WTC11 (cell line): ENCODE results near the gene PRSS38.

Source experiments
- ATF3 ChIP-seq: sonication (generic); formaldehyde crosslinking; conservative IDR thresholded peaks from 2 replicates; pipeline ENCODE4 v1.8.1; 2022; ENCODE audit warnings: mild to moderate bottlenecking, missing genetic modification reagents
- CTCF ChIP-seq: fragments of 200-600 bp; IDR thresholded peaks from 2 replicates; pipeline ENCODE4 v1.8.0; 2022; ENCODE audit warnings: antibody characterized with exemption
- USF2 ChIP-seq: sonication (generic); formaldehyde crosslinking; IDR thresholded peaks from 2 replicates; pipeline ENCODE4 v1.8.1; 2023; ENCODE audit warnings: mild to moderate bottlenecking, missing genetic modification reagents, moderate library complexity

GRCh38 chr1:227779021-227779441 is 36.4 kb upstream of the PRSS38 start:
- TF ChIP-seq CTCF (no peak), ATF3 (CRISPR knock-in tag) (no peak), USF2 (CRISPR knock-in tag) (no peak)
